HEK293T (cell line): Measurements from ENCODE around the gene RAB22A.

ENCODE experiments used
- ARNT ChIP-seq: fragments of 450-650 bp; IDR thresholded peaks from 2 replicates; pipeline ENCODE4 v1.6.1; 2017; ENCODE audit warnings: mild to moderate bottlenecking
- ELF4 ChIP-seq: fragments of 450-650 bp; IDR thresholded peaks from 2 replicates; pipeline ENCODE4 v1.6.1; 2017; ENCODE audit warnings: antibody characterized with exemption
- FOXM1 ChIP-seq: fragments of 450-650 bp; IDR thresholded peaks from 2 replicates; pipeline ENCODE4 v1.6.1; 2017; ENCODE audit warnings: mild to moderate bottlenecking, borderline replicate concordance
- HDGF ChIP-seq: fragments of 450-650 bp; IDR thresholded peaks from 2 replicates; pipeline ENCODE4 v1.6.1; 2017; ENCODE audit warnings: antibody characterized with exemption, borderline replicate concordance
- SP1 ChIP-seq: fragments of 450-650 bp; IDR thresholded peaks from 2 replicates; pipeline ENCODE4 v1.6.1; 2017
- TARDBP ChIP-seq: fragments of 450-650 bp; IDR thresholded peaks from 2 replicates; pipeline ENCODE4 v1.6.1; 2016

GRCh38 chr20:58390659-58391035 is 81.1 kb downstream of the RAB22A start:
- TF ChIP-seq FOXM1, result no peak
- TF ChIP-seq HDGF, result no peak
- TF ChIP-seq ELF4, result no peak
- TF ChIP-seq TARDBP, result no peak
- no peak for TF ChIP-seq SP1
- TF ChIP-seq ARNT, result no peak
